Adrenal gland (tissue), 12 donors: Measurements from ENCODE around the gene CYP4F3. TPM values are rescaled to one million over a fixed set of nuclear protein-coding genes. Genes with fewer than 3 reads are reported as not detected.

ENCODE experiments used
- DNase-seq, 7 donors: peaks; one replicate each; pipeline ENCODE4 v3.0.0-alpha.2; 2019 to 2020
- H3K27ac ChIP-seq, 5 donors: fragments of 200-600 bp; sonication (generic) in 4 of 5; 1 replicate in 3 of 5; 2 replicates in 2 of 5; pipeline versions ENCODE4 v1.5.1 to v1.8.0; 2016 to 2020; ENCODE audit warnings: mild to moderate bottlenecking in 1 of 5
- H3K27me3 ChIP-seq: fragments of 200-600 bp; 2 replicates; pipeline ENCODE4 v1.8.0; 2021
- H3K36me3 ChIP-seq, 2 donors: fragments of 200-600 bp; replicated peaks in 1 of 2; 1 replicate in 1 of 2; 2 replicates in 1 of 2; pipeline versions ENCODE4 v1.5.1 to v1.8.0; 2018 to 2022
- H3K4me1 ChIP-seq, 2 donors: fragments of 200-600 bp; replicated peaks in 1 of 2; 1 replicate in 1 of 2; 2 replicates in 1 of 2; pipeline versions ENCODE4 v1.5.1 to v1.8.0; 2018 to 2021
- H3K4me3 ChIP-seq, 4 donors: fragments of 200-600 bp; sonication (generic) in 3 of 4; one replicate each; pipeline ENCODE4 v1.5.1; 2016 to 2018
- H3K9me3 ChIP-seq, 3 donors: fragments of 200-600 bp; sonication (generic) in 1 of 3; replicated peaks in 1 of 3; 1 replicate in 2 of 3; 2 replicates in 1 of 3; pipeline versions ENCODE4 v1.5.1 to v1.8.0; 2016 to 2021
- CTCF ChIP-seq, 6 experiments: fragments of 450-650 bp in 4 of 6; fragments of 200-600 bp in 2 of 6; sonication (generic) in 1 of 6; IDR thresholded peaks; 1 replicate in 5 of 6; 2 replicates in 1 of 6; pipeline versions ENCODE4 v1.5.1 to v1.8.0; 2016 to 2021; ENCODE audit warnings: antibody characterized with exemption in 6 of 6, mild to moderate bottlenecking in 2 of 6, moderate library complexity in 1 of 6
- POLR2A ChIP-seq, 2 donors: fragments of 450-650 bp; IDR thresholded peaks; one replicate each; pipeline ENCODE4 v1.6.1; 2017; ENCODE audit warnings: antibody characterized with exemption in 2 of 2, mild to moderate bottlenecking in 2 of 2, moderate library complexity in 1 of 2
- WGBS, 4 donors: extraction: QIAGEN DNeasy Blood & Tissue Kit in 2 of 4; methylation state at CpG; one replicate each; pipeline versions ENCODE4 v1.1.5 to v1.1.7; 2013 to 2017; 5-methylcytosine and 5-hydroxymethylcytosine counted together
- intact Hi-C, 2 donors: fragments of 100-400 bp; cut with DNase I; formaldehyde crosslinking; loops; one replicate each; pipeline versions ENCODE4 v1.14.1 to v1.15.0; 2022 to 2023
- polyA plus RNA-seq, 3 donors: library from polyadenylated mRNA; stranded (reverse); fragments of 200-250 nt in 2 of 3; fragments of 350-450 nt in 1 of 3; fragmentation: Illumina TruSeq in 1 of 3; extraction: RNeasy Lipid Tissue Mini Kit (QIAGEN cat#74804) in 1 of 3; gene quantifications; one replicate each; pipeline ENCODE4 v1.2.3, GENCODE V29; 2013 to 2014
- total RNA-seq, 9 donors: library from RNA; depleted of rRNA in 4 of 9; stranded (reverse); fragments of >200 nt in 4 of 9; fragments of 120-200 nt in 1 of 9; fragmentation: NEBNext Ultra II Directional in 1 of 9; extraction: Animal tissue kit (Norgen Biotek cat#: 25700) in 1 of 9; gene quantifications; one replicate each; pipeline versions ENCODE4 v1.1.0 to v1.2.4, GENCODE V29; 2013 to 2023
- donor health status: healthy with polysubstance abuse.
- donor health status: Bipolar disorder and iron deficiency.
- donor health status: DM: yes; HTN: yes; CAD: no.
- donor health status: DM: no; HTN: no; CAD: no.
- donor health status: DM: no; HTN: no; CAD: no.
- donor health status: DM: yes; HTN: yes; CAD: no.

Gene CYP4F3
- total and polyA plus RNA-seq, 12 donors, result 0.03 to 0.80 (median 0.24) TPM; not detected in 5

GRCh38 chr19:15641901-15642491 lies 1.3 kb downstream of the CYP4F3 start:
- H3K27me3 ChIP-seq, result no peaks in the 10 kb centered on the region
- no peak overlapping the region for H3K4me3 ChIP-seq
- H3K36me3 ChIP-seq, result no peaks in the 10 kb centered on the region
- no peak overlapping the region for H3K27ac ChIP-seq
- WGBS, 4 donors, result 65 to 76% (median 69%) methylated on average over 5 of the region's 5 CpGs
- no peaks in the 10 kb centered on the region for H3K9me3 ChIP-seq
- TF ChIP-seq POLR2A (IDR thresholded peaks at IDR 0.05) (no peak), CTCF (IDR thresholded peaks at IDR 0.05) (no peak)
- no peaks in the 10 kb centered on the region for H3K4me1 ChIP-seq
- no peak for DNase-seq
- intact Hi-C loops, result no loop called here

DNA sequence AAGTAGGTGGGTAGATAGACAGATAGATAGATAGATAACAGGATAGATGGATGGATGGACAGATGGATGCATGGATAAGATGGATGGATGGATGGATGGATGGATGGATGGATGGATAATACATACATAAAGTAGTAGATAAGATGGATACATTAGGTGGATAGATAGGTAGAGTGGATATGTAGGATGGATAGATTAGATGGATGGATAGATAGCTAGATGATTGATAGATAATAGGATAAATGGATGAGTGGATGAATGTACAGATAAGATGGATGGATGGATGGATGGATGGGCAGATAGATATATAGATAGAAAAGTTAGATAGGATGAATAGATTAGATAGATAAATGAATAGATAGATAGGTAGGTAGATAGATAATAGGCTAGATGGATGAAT lies 2.1 kb downstream of the CYP4F3 start:
- Histone ChIP-seq H3K4me1 (no peaks in the 10 kb centered on the region), H3K27me3 (no peaks in the 10 kb centered on the region), H3K4me3 (no peak overlapping the region), H3K36me3 (no peaks in the 10 kb centered on the region), H3K9me3 (no peaks in the 10 kb centered on the region), H3K27ac (no peak overlapping the region)
- no peak for DNase-seq
- no peak for TF ChIP-seq POLR2A (IDR thresholded peaks at IDR 0.05)
- TF ChIP-seq CTCF (IDR thresholded peaks at IDR 0.05), result no peak
- intact Hi-C loops, result no loop called here

DNA sequence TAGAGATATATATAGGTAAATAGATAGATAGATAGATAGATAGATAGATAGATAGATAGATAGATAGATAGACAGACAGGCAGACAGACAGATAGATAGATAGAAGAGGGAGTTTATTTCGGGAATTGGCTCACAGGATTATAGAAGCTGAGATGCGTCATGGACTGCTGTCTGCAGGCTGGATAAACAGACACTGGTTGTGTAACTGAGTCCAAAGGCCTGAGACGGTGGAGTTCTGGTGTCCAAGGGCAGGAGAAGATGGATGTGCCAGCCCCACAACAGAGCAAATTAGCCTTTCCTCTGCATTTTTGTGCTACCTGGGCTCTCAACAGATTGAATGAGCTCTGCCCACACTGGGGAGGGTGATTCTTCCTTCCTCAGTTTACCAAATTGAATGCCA lies 2.7 kb downstream of the CYP4F3 start:
- Histone ChIP-seq H3K27ac (no peak overlapping the region), H3K4me1 (no peaks in the 10 kb centered on the region), H3K9me3 (no peaks in the 10 kb centered on the region), H3K36me3 (no peaks in the 10 kb centered on the region), H3K4me3 (no peak overlapping the region), H3K27me3 (no peaks in the 10 kb centered on the region)
- no peak for DNase-seq
- intact Hi-C loops, result no loop called here
- 68 to 85% (median 78%) methylated on average over 3 of the region's 3 CpGs for WGBS, 4 donors
- TF ChIP-seq CTCF (IDR thresholded peaks at IDR 0.05), result no peak
- no peak for TF ChIP-seq POLR2A (IDR thresholded peaks at IDR 0.05)

- H3K36me3 ChIP-seq, result no peaks in the 10 kb centered on the region
- H3K4me3 ChIP-seq, result no peak overlapping the region
- no peaks in the 10 kb centered on the region for H3K9me3 ChIP-seq
- no peaks in the 10 kb centered on the region for H3K27me3 ChIP-seq
- TF ChIP-seq POLR2A (IDR thresholded peaks at IDR 0.05) (no peak), CTCF (IDR thresholded peaks at IDR 0.05) (no peak)
- H3K27ac ChIP-seq, result no peak overlapping the region
- 74 to 87% (median 84%) methylated on average over 3 of the region's 3 CpGs for WGBS, 4 donors
- H3K4me1 ChIP-seq, result no peaks in the 10 kb centered on the region
- intact Hi-C loops, result no loop called here
- no peak for DNase-seq
Observed at GRCh38 chr19:15644066-15644741, 3.5 kb downstream of the CYP4F3 start.
